ENCODE data around the gene PLB1.

DNA sequence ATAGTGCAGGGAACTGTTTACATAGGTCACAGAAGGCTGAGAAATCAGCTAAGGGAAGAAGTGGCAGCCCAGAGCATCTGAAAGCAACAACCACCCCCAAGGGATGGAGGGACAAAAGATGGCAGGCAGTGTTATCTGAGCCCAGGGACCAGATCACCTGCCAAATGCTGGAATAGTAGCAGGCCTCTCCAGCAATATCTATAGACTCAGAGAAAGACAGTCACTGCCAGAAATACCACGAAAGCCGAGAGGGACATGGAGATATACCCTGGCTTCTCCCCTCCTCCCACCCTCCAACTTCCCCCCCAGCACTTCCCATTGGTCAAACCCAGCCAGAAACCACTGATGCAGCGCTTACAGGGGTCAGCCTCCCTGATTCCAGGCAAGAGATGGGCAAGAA, 197.4 kb downstream of the PLB1 start:
- TF ChIP-seq CTCF (IDR thresholded peaks at IDR 0.05; ENCODE audit: low read depth, low read length) = no peak
- TF ChIP-seq POLR2A (IDR thresholded peaks at IDR 0.05; ENCODE audit: extremely low read depth, insufficient read length) = no peak
- TF ChIP-seq MAX (IDR thresholded peaks at IDR 0.05; ENCODE audit: low read depth, low read length) = no peak
